ENCODE results near the gene UCHL1.

The UCHL1 gene

GRCh38 chr4:41287852-41288251, 31.1 kb downstream of the UCHL1 start:
- DNase-seq (ENCODE audit: extremely low read depth, insufficient read length): no peak
- H3K36me3 ChIP-seq (ENCODE audit: control insufficient read depth, insufficient read depth, low read length): no peaks in the 10 kb centered on the region
- no peaks in the 10 kb centered on the region for H3K27me3 ChIP-seq (replicated peaks; ENCODE audit: control insufficient read depth, insufficient read depth, low read length)
- no peak overlapping the region for H3K4me3 ChIP-seq (replicated peaks; ENCODE audit: low read depth, low read length)
- no peak for TF ChIP-seq CTCF (IDR thresholded peaks at IDR 0.05; ENCODE audit: insufficient read depth, low read length, poor library complexity, severe bottlenecking)

GRCh38 chr4:41288254-41288653, 31.5 kb downstream of the UCHL1 start:
- TF ChIP-seq CTCF (IDR thresholded peaks at IDR 0.05; ENCODE audit: insufficient read depth, low read length, poor library complexity, severe bottlenecking): no peak

GRCh38 chr4:41290479-41290878, 33.8 kb downstream of the UCHL1 start:
- no peak overlapping the region for H3K4me3 ChIP-seq (replicated peaks; ENCODE audit: low read depth, low read length)
- no peak for DNase-seq (ENCODE audit: extremely low read depth, insufficient read length)
- H3K27me3 ChIP-seq (replicated peaks; ENCODE audit: control insufficient read depth, insufficient read depth, low read length): no peaks in the 10 kb centered on the region
- no peak for TF ChIP-seq CTCF (IDR thresholded peaks at IDR 0.05; ENCODE audit: insufficient read depth, low read length, poor library complexity, severe bottlenecking)
- H3K36me3 ChIP-seq (ENCODE audit: control insufficient read depth, insufficient read depth, low read length): no peaks in the 10 kb centered on the region

More at GRCh38 chr4:41288254-41288653, 31.5 kb downstream of the UCHL1 start:
- DNase-seq (ENCODE audit: extremely low read depth, insufficient read length): no peak
- Histone ChIP-seq H3K36me3 (ENCODE audit: control insufficient read depth, insufficient read depth, low read length) (no peaks in the 10 kb centered on the region), H3K27me3 (replicated peaks; ENCODE audit: control insufficient read depth, insufficient read depth, low read length) (no peaks in the 10 kb centered on the region), H3K4me3 (replicated peaks; ENCODE audit: low read depth, low read length) (no peak overlapping the region)

GRCh38 chr4:41294445-41295062, 37.8 kb downstream of the UCHL1 start:
- Histone ChIP-seq H3K27me3 (replicated peaks; ENCODE audit: control insufficient read depth, insufficient read depth, low read length) (no peaks in the 10 kb centered on the region), H3K4me3 (replicated peaks; ENCODE audit: low read depth, low read length) (no peak overlapping the region), H3K36me3 (ENCODE audit: control insufficient read depth, insufficient read depth, low read length) (no peaks in the 10 kb centered on the region)
- DNase-seq (ENCODE audit: extremely low read depth, insufficient read length): no peak
- no peak for TF ChIP-seq CTCF (IDR thresholded peaks at IDR 0.05; ENCODE audit: insufficient read depth, low read length, poor library complexity, severe bottlenecking)

- Histone ChIP-seq H3K4me3 (replicated peaks; ENCODE audit: low read depth, low read length) (no peak overlapping the region), H3K27me3 (replicated peaks; ENCODE audit: control insufficient read depth, insufficient read depth, low read length) (no peaks in the 10 kb centered on the region)
- DNase-seq (ENCODE audit: extremely low read depth, insufficient read length): no peak
These were observed 40.3 kb downstream of the UCHL1 start for GRCh38 chr4:41296995-41297394.

More at GRCh38 chr4:41296995-41297394, 40.3 kb downstream of the UCHL1 start:
- no peaks in the 10 kb centered on the region for H3K36me3 ChIP-seq (ENCODE audit: control insufficient read depth, insufficient read depth, low read length)
- no peak for TF ChIP-seq CTCF (IDR thresholded peaks at IDR 0.05; ENCODE audit: insufficient read depth, low read length, poor library complexity, severe bottlenecking)

Measured in GM06990 (cell line).